GM12864 (cell line): ENCODE data around the gene HPDL.

ENCODE experiments used
- DNase-seq: peaks from one replicate; pipeline ENCODE4 v3.0.0-alpha.2; 2011; ENCODE audit warnings: low read depth
- H3K4me3 ChIP-seq: 2 replicates; pipeline ENCODE4 v1.5.1; 2011; ENCODE audit warnings: mild to moderate bottlenecking, low read depth, low read length, control low read depth
- CTCF ChIP-seq: IDR thresholded peaks from 2 replicates; pipeline ENCODE4 v1.5.1; 2011; ENCODE audit warnings: low read depth, mild to moderate bottlenecking, moderate library complexity, low read length, control low read depth, inconsistent platforms; ENCODE audit errors: missing control alignments

Gene HPDL

GRCh38 chr1:45365051-45365450 lies 38.4 kb downstream of the HPDL start:
- no peak overlapping the region for H3K4me3 ChIP-seq
- TF ChIP-seq CTCF = no peak
- peak; percentile 59 for DNase-seq

DNA sequence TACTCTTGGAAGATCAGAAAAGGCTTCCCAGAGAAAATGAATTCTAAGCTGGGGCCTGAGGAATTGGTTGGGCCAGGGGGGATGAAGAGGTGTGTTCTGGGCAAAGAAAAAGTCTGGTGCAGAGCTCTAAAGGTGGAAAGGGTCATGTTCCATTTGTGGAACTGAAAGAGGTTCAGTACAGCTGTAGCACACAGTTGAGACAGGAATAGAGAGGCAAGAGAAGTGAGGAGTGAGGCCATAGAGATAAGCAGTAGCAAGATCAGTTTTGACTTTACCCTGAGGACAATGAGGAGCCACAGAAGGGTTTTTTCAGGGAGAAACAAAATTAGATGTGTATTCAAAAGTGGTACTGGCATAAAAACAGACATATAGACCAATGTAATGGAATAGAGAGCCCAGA lies 43.9 kb downstream of the HPDL start:
- peak; percentile 67 for DNase-seq
- no peak overlapping the region for H3K4me3 ChIP-seq
- TF ChIP-seq CTCF = no peak

- no peak for TF ChIP-seq CTCF
- no peak for DNase-seq
- H3K4me3 ChIP-seq = no peak overlapping the region
Measured at GRCh38 chr1:45373573-45373972, 46.9 kb downstream of the HPDL start.

DNA sequence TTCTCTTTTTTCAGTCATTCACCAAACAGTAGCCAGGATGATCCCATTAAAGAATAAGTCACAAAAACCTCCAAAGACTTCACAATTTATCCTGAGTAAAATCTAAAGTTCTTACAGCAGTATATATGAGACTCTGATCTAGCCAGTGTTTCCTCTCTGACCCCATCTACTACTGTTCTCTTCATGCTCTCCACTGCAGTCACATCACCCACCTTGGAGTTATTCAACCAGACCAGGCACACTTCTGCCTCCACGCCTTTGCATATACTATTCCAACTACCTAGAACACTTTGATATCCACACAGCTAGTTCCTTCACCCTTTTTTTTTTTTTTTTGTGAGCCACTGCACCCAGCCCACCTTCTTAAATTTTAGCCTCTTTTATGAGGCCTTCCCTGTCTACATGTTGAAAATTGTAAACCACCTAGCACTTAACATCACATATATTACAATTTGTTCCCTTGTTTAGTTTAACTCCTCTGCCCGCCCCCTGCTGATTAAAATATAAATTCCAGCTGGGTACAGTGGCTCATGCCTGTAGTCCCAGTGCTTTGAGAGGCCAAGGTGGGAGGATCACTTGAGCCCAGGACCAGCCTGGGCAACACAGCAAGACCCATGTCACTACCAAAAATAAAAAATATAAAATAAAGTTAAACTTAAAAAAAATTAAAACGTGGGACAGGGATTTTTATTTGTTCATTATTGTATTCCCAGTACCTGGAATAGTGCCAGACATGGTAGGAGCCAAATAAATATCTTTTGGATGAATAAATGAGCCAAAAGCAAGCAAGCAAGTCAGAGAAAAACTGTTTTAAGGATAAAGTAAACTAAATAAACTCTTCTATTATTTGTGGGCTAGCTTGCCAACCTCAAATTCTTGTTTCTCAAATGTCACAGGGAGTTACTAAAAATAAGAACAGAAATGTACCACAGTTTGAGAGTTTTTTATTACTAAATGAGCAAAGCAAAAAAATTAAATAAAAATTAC lies 48.7 kb downstream of the HPDL start:
- TF ChIP-seq CTCF = no peak
- H3K4me3 ChIP-seq = no peak overlapping the region
- no peak for DNase-seq

DNA sequence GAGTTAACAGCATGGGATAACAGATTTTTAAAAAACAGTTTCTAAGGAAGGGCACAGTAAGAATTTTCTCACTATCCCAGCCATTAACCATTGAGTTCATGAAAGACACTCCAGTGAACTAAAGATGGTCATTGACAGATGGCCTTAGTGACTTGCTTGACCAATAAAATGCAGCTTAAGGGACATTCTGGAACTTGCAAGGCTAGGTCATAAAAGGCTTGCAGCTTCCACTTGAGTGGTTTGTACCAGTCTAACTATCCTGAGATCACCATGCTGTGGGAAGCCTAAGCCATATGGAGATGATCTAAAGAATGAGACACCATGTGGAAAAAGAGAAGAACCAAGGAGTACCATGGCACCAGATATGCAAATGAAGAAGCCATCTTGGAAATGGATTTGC lies 51.5 kb downstream of the HPDL start:
- TF ChIP-seq CTCF = no peak
- no peak for DNase-seq

More for the DNA sequence above, 51.5 kb downstream of the HPDL start:
- no peak overlapping the region for H3K4me3 ChIP-seq
